Caco-2 (cell line): ENCODE measurements around the gene C16orf82. TPM values are rescaled to one million over a fixed set of nuclear protein-coding genes. Genes with fewer than 3 reads are reported as not detected.

Source experiments
- BruUV-seq: library from RNA; stranded (reverse); fragments of 400-500 nt; replicated peaks from 2 replicates; lab custom pipeline; 2021; lab: Mats Ljungman, UMichigan
- CTCF ChIA-PET: fragments of 300-600 bp; sonication (Branson Sonifier 250); formaldehyde crosslinking; loops from one replicate; lab custom pipeline; 2022; ENCODE audit warnings: antibody characterized with exemption; lab: Charles Lee
- POLR2A ChIA-PET: fragments of 300-600 bp; sonication (Branson Sonifier 250); formaldehyde crosslinking; loops from one replicate; lab custom pipeline; 2022; ENCODE audit warnings: antibody characterized with exemption; lab: Charles Lee
- DNase-seq, 2 experiments: peaks; one replicate each; pipeline versions ENCODE4 v3.0.0 to v3.0.0-alpha.2; 2020 to 2022
- H3K27me3 ChIP-seq: replicated peaks from 2 replicates; pipeline ENCODE4 v1.6.0; 2011; ENCODE audit warnings: low read length; ENCODE audit not compliant: control insufficient read depth, insufficient read depth
- H3K36me3 ChIP-seq: 2 replicates; pipeline ENCODE4 v1.5.1; 2011; ENCODE audit warnings: low read length; ENCODE audit not compliant: control insufficient read depth, insufficient read depth
- H3K4me1 ChIP-seq: fragments of 250-450 bp; sonication (Bioruptor Pico); 2 replicates; pipeline ENCODE4 v1.5.1; 2020; ENCODE audit warnings: mild to moderate bottlenecking
- H3K4me3 ChIP-seq: 2 replicates; pipeline ENCODE4 v1.5.1; 2011; ENCODE audit warnings: low read depth, mild to moderate bottlenecking, control low read depth, low read length
- H3K9me3 ChIP-seq: fragments of 250-450 bp; sonication (Bioruptor Pico); 2 replicates; pipeline ENCODE4 v1.5.1; 2020; ENCODE audit warnings: mild to moderate bottlenecking, moderate library complexity
- H3K27ac Mint-ChIP-seq: one replicate; pipeline ENCODE4 v1.8.0; 2022; ENCODE audit warnings: mixed read lengths; ENCODE audit not compliant: unreplicated experiment
- H3K27me3 Mint-ChIP-seq: one replicate; pipeline ENCODE4 v1.8.0; 2022; ENCODE audit warnings: mixed read lengths; ENCODE audit not compliant: insufficient read depth, unreplicated experiment
- H3K36me3 Mint-ChIP-seq: one replicate; pipeline ENCODE4 v1.8.0; 2022; ENCODE audit warnings: mild to moderate bottlenecking, mixed read lengths; ENCODE audit not compliant: insufficient read depth, unreplicated experiment
- H3K4me1 Mint-ChIP-seq: one replicate; pipeline ENCODE4 v1.8.0; 2022; ENCODE audit warnings: low read depth, mixed read lengths; ENCODE audit not compliant: unreplicated experiment
- H3K4me3 Mint-ChIP-seq: one replicate; pipeline ENCODE4 v1.8.0; 2022; ENCODE audit warnings: mild to moderate bottlenecking, moderate library complexity, mixed read lengths; ENCODE audit not compliant: unreplicated experiment
- H3K9me3 Mint-ChIP-seq: one replicate; pipeline ENCODE4 v1.8.0; 2022; ENCODE audit warnings: mixed read lengths; ENCODE audit not compliant: unreplicated experiment
- CTCF ChIP-seq, 2 experiments: fragments of 200-600 bp in 1 of 2; IDR thresholded peaks; 1 replicate in 1 of 2; 2 replicates in 1 of 2; pipeline versions ENCODE4 v1.5.1 to v1.8.0; 2011 to 2022; ENCODE audit warnings: antibody characterized with exemption in 1 of 2, control low read depth in 1 of 2, inconsistent platforms in 1 of 2, low read depth in 1 of 2, low read length in 1 of 2, mild to moderate bottlenecking in 1 of 2, moderate library complexity in 1 of 2; ENCODE audit not compliant: insufficient read depth in 1 of 2, severe bottlenecking in 1 of 2, unreplicated experiment in 1 of 2
- intact Hi-C: fragments of 100-400 bp; cut with micrococcal nuclease; formaldehyde crosslinking; loops from one replicate; pipeline ENCODE4 v1.10.0; 2022; ENCODE audit not compliant: unreplicated experiment
- total RNA-seq: library from RNA; stranded (reverse); gene quantifications from 2 replicates; pipeline ENCODE4 v1.2.3, GENCODE V29; 2022

The C16orf82 gene
- total RNA-seq, 1 experiment from 2014 or later = not detected

GRCh38 chr16:27070776-27071175 lies 4.0 kb downstream of the C16orf82 start:
- H3K27ac Mint-ChIP-seq = no peak overlapping the region
- ChIA-PET CTCF (no interaction called here), POLR2A (interaction anchor here (0.6 kb wide), 1 partner anchor 17 kb away, joined by 4 read pairs; no protein-coding TSS in a partner anchor)
- BruUV-seq = no TSS peak
- intact Hi-C loops = no loop called here
- H3K9me3 Mint-ChIP-seq = no peaks in the 10 kb centered on the region
- Histone ChIP-seq H3K36me3 (no peaks in the 10 kb centered on the region), H3K9me3 (no peaks in the 10 kb centered on the region), H3K4me1 (no peaks in the 10 kb centered on the region), H3K4me3 (no peak overlapping the region), H3K27me3 (no peaks in the 10 kb centered on the region; the same call in 1 of the 2 replicates)
- no peak for DNase-seq
- no peak overlapping the region for H3K4me3 Mint-ChIP-seq
- H3K4me1 Mint-ChIP-seq = no peaks in the 10 kb centered on the region
- TF ChIP-seq CTCF (IDR thresholded peaks at IDR 0.05; ENCODE audit: insufficient read depth in 1 of 2, low read depth in 1 of 2, low read length in 1 of 2, severe bottlenecking in 1 of 2, unreplicated experiment in 1 of 2) = no peak
- no peaks in the 10 kb centered on the region for H3K36me3 Mint-ChIP-seq
- H3K27me3 Mint-ChIP-seq = peaks cover 7% of the 10 kb centered on the region

DNA sequence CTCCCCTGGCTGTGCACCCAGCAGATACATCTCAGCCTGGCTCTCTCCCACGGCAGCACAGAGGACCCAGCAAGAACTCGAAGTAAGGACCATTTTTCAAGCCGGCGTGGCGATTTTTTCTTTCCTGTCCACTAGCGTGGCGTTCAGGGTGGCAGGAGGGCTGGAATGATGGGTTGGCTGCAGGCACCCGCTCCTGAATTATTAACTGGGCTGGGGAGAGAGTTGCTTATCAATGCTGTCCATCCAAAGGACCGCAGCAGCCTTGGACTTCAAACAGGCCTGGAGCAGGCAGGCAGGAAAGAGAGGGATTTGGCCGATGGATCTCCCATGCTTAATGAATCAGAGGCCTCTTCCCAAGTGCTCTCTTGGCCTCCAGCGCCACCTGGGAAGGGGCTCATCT lies 7.0 kb downstream of the C16orf82 start:
- ChIA-PET POLR2A (no interaction called here), CTCF (no interaction called here)
- Histone ChIP-seq H3K36me3 (no peaks in the 10 kb centered on the region), H3K27me3 (no peaks in the 10 kb centered on the region; the same call in 1 of the 2 replicates), H3K4me1 (no peaks in the 10 kb centered on the region), H3K9me3 (no peaks in the 10 kb centered on the region), H3K4me3 (no peak overlapping the region)
- H3K9me3 Mint-ChIP-seq = peaks cover 12% of the 10 kb centered on the region
- TF ChIP-seq CTCF (IDR thresholded peaks at IDR 0.05; ENCODE audit: insufficient read depth in 1 of 2, low read depth in 1 of 2, low read length in 1 of 2, severe bottlenecking in 1 of 2, unreplicated experiment in 1 of 2) = no peak
- DNase-seq = no peak
- H3K27me3 Mint-ChIP-seq = peaks cover 7% of the 10 kb centered on the region
- H3K4me3 Mint-ChIP-seq = no peak overlapping the region
- intact Hi-C loops = no loop called here
- H3K27ac Mint-ChIP-seq = no peak overlapping the region
- no TSS peak for BruUV-seq
- no peaks in the 10 kb centered on the region for H3K36me3 Mint-ChIP-seq
- H3K4me1 Mint-ChIP-seq = no peaks in the 10 kb centered on the region

DNA sequence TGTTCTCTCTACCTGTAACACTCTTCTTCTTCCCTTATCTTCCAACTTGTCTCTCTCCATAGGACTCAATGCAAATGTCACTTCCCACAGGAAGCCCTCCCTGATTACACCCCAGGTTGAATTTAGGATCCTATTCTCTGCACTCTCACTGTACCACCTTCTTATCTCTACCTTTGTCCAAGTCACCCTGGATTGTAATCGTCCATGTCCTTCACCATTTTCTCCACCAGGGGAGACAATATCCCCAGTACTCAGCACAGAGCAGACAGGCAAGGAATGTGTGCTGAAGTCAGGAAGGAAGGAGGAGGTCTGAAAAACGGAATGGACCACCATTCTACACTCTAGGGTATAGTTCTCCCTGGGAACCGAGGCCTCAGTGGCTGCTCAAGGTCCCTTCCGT lies 14.2 kb downstream of the C16orf82 start:
- no TSS peak for BruUV-seq
- Mint-ChIP-seq H3K9me3 (peaks cover 12% of the 10 kb centered on the region), H3K4me1 (peaks cover 6% of the 10 kb centered on the region), H3K27me3 (peaks cover 6% of the 10 kb centered on the region), H3K36me3 (no peaks in the 10 kb centered on the region), H3K27ac (no peak overlapping the region), H3K4me3 (no peak overlapping the region)
- Histone ChIP-seq H3K4me3 (no peak overlapping the region), H3K4me1 (no peaks in the 10 kb centered on the region), H3K27me3 (no peaks in the 10 kb centered on the region), H3K36me3 (no peaks in the 10 kb centered on the region), H3K9me3 (no peaks in the 10 kb centered on the region)
- POLR2A ChIA-PET = no interaction called here
- peak in 1 of 2 experiments; percentile 25 for DNase-seq
- intact Hi-C loops = no loop called here
- CTCF ChIA-PET = no interaction called here
- TF ChIP-seq CTCF (IDR thresholded peaks at IDR 0.05; ENCODE audit: insufficient read depth in 1 of 2, low read depth in 1 of 2, low read length in 1 of 2, severe bottlenecking in 1 of 2, unreplicated experiment in 1 of 2) = peak; percentile 34 to 67
